Muscle of leg (tissue), 11 donors: ENCODE measurements around the gene SMO. TPM values are rescaled to one million over a fixed set of nuclear protein-coding genes. Genes with fewer than 3 reads are reported as not detected.
"Not testable (repeated sequence)": the region's sequence is repeated elsewhere in the genome, so short reads cannot be mapped to it uniquely, and the experiment has no call there.

Experiments used
- DNase-seq: peaks from one replicate; pipeline ENCODE4 v3.0.0; 2013
- H3K27ac ChIP-seq: one replicate; pipeline ENCODE4 v1.5.1; 2013; ENCODE audit warnings: mild to moderate bottlenecking, low read length, control low read depth
- H3K27me3 ChIP-seq: one replicate; pipeline ENCODE4 v1.6.1; 2013; ENCODE audit warnings: low read length; ENCODE audit not compliant: control insufficient read depth, insufficient read depth
- H3K36me3 ChIP-seq: one replicate; pipeline ENCODE4 v1.6.1; 2013; ENCODE audit warnings: low read length; ENCODE audit not compliant: control insufficient read depth, insufficient read depth
- H3K4me1 ChIP-seq: one replicate; pipeline ENCODE4 v1.6.1; 2013; ENCODE audit warnings: low read length; ENCODE audit not compliant: control insufficient read depth, insufficient read depth
- H3K4me3 ChIP-seq: one replicate; pipeline ENCODE4 v1.5.1; 2013; ENCODE audit warnings: low read length, control low read depth
- H3K9me3 ChIP-seq: replicated peaks from 2 replicates; pipeline ENCODE4 v1.6.1; 2013; ENCODE audit warnings: low read depth, low read length; ENCODE audit not compliant: control insufficient read depth
- WGBS: methylation state at CpG from one replicate; pipeline ENCODE4 v1.1.5; 2013; ENCODE audit warnings: missing lambda C conversion rate; ENCODE audit not compliant: insufficient coverage; 5-methylcytosine and 5-hydroxymethylcytosine counted together
- polyA plus RNA-seq, 8 donors: library from polyadenylated mRNA; unstranded; fragments of 120-200 nt; gene quantifications; one replicate each; pipeline versions ENCODE4 v1.2.1 to v1.2.3, GENCODE V29; 2013; ENCODE audit warnings: inconsistent platforms in 1 of 8, low replicate concordance in 1 of 8; ENCODE audit not compliant: insufficient read length in 8 of 8, insufficient read depth in 1 of 8
- total RNA-seq: library from RNA; stranded (reverse); fragments of 120-200 nt; gene quantifications from one replicate; pipeline ENCODE4 v1.2.4, GENCODE V29; 2013

The SMO gene
- total and polyA plus RNA-seq, 9 donors, result 35.9 to 63.6 (median 48.6) TPM

DNA sequence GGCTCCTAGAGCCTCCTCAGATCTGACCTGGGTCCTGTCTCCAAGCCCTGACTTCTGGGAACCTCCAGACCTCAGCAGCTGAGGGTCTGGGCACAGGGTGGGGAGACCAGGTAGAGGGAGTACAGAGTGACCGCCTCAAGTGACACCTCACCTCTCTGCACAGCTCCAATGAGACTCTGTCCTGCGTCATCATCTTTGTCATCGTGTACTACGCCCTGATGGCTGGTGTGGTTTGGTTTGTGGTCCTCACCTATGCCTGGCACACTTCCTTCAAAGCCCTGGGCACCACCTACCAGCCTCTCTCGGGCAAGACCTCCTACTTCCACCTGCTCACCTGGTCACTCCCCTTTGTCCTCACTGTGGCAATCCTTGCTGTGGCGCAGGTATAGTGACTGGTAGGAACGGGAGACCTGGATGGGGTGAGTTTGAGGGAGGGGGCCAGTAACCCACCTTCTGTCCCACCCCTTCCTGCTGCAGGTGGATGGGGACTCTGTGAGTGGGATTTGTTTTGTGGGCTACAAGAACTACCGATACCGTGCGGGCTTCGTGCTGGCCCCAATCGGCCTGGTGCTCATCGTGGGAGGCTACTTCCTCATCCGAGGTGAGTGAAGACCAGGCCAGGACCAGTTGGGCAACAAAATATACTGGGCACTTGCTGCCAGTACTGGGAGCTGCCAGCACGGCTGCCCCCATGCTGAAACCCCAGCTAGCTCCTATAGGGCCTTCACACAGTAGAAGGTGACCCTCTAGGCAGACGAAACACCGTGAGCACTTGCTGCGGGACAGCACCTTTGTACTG is 17.8 kb downstream of the SMO start:
- H3K4me3 ChIP-seq, result no peak overlapping the region
- H3K4me1 ChIP-seq, result peaks cover 3% of the 10 kb centered on the region
- no peaks in the 10 kb centered on the region for H3K9me3 ChIP-seq
- no peak overlapping the region for H3K27ac ChIP-seq
- WGBS, result 89% methylated on average over 8 of the region's 18 CpGs
- H3K27me3 ChIP-seq, result no peaks in the 10 kb centered on the region
- H3K36me3 ChIP-seq, result peaks cover 59% of the 10 kb centered on the region
- no peak for DNase-seq

DNA sequence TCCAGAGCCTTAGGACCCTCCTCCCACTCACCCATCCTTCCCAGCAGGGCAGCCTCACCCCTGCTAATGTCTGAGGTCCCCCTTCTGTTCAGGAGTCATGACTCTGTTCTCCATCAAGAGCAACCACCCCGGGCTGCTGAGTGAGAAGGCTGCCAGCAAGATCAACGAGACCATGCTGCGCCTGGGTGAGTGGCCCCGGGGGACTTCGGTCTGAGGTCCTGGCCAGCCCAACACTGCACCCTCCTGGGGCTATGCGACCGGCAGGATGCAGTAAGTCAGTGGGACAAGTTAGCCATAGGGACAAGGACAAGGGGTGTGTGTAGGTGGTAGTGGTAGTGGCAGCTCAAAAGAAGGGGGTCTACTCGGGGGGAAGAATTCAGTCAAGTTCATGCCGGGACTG is 20.2 kb downstream of the SMO start:
- Histone ChIP-seq H3K36me3 (peaks cover 72% of the 10 kb centered on the region), H3K27ac (no peak overlapping the region), H3K27me3 (no peaks in the 10 kb centered on the region), H3K9me3 (no peaks in the 10 kb centered on the region), H3K4me3 (no peak overlapping the region), H3K4me1 (peaks cover 3% of the 10 kb centered on the region)
- WGBS, result 71% methylated on average over 7 of the region's 9 CpGs
- DNase-seq, result no peak

DNA sequence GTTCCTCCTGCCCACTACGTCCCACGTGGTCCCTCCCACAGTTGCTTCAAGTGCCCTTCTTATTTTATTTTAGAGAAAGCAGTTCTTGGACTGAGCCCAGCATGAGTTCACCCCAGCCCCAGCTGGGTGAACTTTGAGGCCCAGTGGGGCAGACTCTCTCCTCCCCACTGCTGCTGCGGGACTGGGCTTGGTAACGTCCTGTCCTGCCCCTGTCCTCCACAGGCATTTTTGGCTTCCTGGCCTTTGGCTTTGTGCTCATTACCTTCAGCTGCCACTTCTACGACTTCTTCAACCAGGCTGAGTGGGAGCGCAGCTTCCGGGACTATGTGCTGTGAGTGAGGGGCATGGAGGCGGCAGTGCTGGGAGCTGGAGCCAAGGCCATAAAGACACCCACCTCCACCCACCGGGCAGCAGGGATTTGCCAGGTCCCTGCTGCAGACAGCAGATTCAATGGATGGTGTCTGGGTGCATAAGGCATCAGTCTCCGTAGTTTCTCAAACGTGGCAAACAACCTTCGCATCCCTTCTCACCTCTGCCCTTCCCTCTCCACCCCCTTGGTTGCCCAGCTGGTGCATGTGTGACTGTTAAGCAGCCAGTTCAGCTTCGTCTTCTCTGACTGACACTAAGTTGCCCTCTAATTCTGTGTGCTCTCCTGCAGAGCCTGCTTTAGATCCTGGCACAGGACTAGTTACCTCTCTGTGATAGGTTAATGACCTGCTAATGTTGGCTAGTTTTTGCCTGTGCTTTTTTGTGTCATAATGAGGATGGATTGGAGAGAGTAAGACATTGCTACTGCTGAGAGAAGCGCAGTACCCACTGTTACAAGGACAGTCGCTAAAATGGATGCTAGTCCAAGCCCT is 20.9 kb downstream of the SMO start:
- H3K27me3 ChIP-seq, result no peaks in the 10 kb centered on the region
- no peak overlapping the region for H3K4me3 ChIP-seq
- H3K4me1 ChIP-seq, result peaks cover 3% of the 10 kb centered on the region
- no peak for DNase-seq
- WGBS, result 77% methylated on average over 6 of the region's 15 CpGs
- H3K27ac ChIP-seq, result no peak overlapping the region
- H3K36me3 ChIP-seq, result peaks cover 72% of the 10 kb centered on the region
- no peaks in the 10 kb centered on the region for H3K9me3 ChIP-seq

DNA sequence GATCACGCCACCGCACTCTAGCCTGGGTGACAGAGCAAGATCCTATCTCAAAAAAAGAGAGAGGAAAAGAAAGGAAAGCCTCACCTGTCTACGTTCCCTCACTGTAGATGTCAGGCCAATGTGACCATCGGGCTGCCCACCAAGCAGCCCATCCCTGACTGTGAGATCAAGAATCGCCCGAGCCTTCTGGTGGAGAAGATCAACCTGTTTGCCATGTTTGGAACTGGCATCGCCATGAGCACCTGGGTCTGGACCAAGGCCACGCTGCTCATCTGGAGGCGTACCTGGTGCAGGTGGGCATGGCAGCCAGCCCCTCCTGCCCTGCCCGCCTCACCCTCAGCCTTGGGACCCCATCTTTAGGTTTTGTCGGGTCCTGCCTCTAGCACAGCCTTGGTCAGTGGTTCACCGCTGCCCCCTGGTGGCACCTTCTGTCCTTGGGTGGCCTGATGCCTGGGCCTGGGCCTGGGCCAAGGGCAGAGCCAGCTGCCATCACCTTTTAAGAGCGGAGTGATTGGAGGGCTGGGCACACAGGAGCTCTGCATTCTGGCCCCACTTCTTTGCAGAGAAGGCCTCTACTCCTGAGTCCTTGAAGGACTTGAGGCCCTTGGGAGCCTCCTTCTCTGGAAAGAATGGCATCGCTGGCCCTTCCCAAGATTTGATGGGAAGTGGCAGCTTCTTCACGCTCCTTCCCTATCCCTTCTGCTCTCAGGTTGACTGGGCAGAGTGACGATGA is 22.0 kb downstream of the SMO start:
- Histone ChIP-seq H3K4me1 (peaks cover 3% of the 10 kb centered on the region), H3K27me3 (no peaks in the 10 kb centered on the region), H3K27ac (no peak overlapping the region), H3K4me3 (no peak overlapping the region), H3K9me3 (no peaks in the 10 kb centered on the region), H3K36me3 (peaks cover 66% of the 10 kb centered on the region)
- peak; percentile 71 for DNase-seq
- 76% methylated on average over 16 of the region's 16 CpGs for WGBS

DNA sequence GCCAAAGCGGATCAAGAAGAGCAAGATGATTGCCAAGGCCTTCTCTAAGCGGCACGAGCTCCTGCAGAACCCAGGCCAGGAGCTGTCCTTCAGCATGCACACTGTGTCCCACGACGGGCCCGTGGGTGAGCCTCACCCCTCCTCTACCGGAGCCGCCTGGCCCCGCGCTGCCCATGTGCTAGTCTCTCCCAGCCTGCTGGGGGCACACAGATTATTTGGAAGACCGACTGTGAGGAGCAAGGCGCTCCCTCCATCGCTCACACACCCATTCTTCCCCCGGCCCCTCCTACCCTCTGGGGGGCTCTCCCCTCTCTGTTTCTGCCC is 22.5 kb downstream of the SMO start:
- no peaks in the 10 kb centered on the region for H3K9me3 ChIP-seq
- H3K4me3 ChIP-seq, result no peak overlapping the region
- no peak for DNase-seq
- H3K4me1 ChIP-seq, result peaks cover 3% of the 10 kb centered on the region
- H3K36me3 ChIP-seq, result peaks cover 61% of the 10 kb centered on the region
- no peaks in the 10 kb centered on the region for H3K27me3 ChIP-seq
- 92% methylated on average over 9 of the region's 14 CpGs for WGBS
- H3K27ac ChIP-seq, result no peak overlapping the region

DNA sequence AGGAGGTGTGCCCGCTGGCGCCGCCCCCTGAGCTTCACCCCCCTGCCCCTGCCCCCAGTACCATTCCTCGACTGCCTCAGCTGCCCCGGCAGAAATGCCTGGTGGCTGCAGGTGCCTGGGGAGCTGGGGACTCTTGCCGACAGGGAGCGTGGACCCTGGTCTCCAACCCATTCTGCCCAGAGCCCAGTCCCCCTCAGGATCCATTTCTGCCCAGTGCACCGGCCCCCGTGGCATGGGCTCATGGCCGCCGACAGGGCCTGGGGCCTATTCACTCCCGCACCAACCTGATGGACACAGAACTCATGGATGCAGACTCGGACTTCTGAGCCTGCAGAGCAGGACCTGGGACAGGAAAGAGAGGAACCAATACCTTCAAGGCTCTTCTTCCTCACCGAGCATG is 23.7 kb downstream of the SMO start:
- no peak overlapping the region for H3K4me3 ChIP-seq
- H3K9me3 ChIP-seq, result no peaks in the 10 kb centered on the region
- WGBS, result 87% methylated on average over 9 of the region's 14 CpGs
- H3K4me1 ChIP-seq, result peaks cover 3% of the 10 kb centered on the region
- H3K36me3 ChIP-seq, result peaks cover 52% of the 10 kb centered on the region
- no peak overlapping the region for H3K27ac ChIP-seq
- no peak for DNase-seq
- H3K27me3 ChIP-seq, result no peaks in the 10 kb centered on the region

DNA sequence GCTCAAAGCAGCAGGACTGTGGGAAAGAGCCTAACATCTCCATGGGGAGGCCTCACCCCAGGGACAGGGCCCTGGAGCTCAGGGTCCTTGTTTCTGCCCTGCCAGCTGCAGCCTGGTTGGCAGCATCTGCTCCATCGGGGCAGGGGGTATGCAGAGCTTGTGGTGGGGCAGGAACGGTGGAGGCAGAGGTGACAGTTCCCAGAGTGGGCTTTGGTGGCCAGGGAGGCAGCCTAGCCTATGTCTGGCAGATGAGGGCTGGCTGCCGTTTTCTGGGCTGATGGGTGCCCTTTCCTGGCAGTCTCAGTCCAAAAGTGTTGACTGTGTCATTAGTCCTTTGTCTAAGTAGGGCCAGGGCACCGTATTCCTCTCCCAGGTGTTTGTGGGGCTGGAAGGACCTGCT is 24.2 kb downstream of the SMO start:
- H3K4me3 ChIP-seq, result no peak overlapping the region
- DNase-seq, result no peak
- 63% methylated on average over 3 of the region's 4 CpGs for WGBS
- H3K9me3 ChIP-seq, result no peaks in the 10 kb centered on the region
- H3K4me1 ChIP-seq, result peaks cover 3% of the 10 kb centered on the region
- no peak overlapping the region for H3K27ac ChIP-seq
- H3K36me3 ChIP-seq, result peaks cover 47% of the 10 kb centered on the region
- H3K27me3 ChIP-seq, result no peaks in the 10 kb centered on the region

DNA sequence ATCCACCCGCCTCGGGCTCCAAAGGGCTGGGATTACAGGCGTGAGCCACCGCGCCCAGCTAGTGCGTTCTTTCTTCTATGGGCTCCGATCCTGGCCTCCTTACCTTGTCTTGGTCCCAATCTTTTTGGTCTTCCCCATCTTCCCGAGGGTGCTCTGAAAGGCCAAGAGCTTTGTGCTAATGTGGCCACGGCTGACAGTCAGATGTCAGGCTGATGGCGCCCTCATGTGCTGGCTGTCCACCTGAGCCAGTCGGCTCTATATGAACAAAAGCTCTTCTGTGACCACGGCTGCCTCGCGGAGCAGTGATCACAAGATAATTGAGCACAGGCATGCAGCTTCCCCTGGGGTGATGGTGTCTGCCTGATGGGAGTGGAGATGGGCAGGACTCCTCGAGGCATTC is 25.4 kb downstream of the SMO start:
- Histone ChIP-seq H3K36me3 (peaks cover 38% of the 10 kb centered on the region), H3K4me3 (no peak overlapping the region), H3K9me3 (no peaks in the 10 kb centered on the region), H3K4me1 (peaks cover 7% of the 10 kb centered on the region), H3K27ac (no peak overlapping the region), H3K27me3 (no peaks in the 10 kb centered on the region)
- WGBS, result 55% methylated on average over 14 of the region's 15 CpGs
- DNase-seq, result peak; percentile 55

DNA sequence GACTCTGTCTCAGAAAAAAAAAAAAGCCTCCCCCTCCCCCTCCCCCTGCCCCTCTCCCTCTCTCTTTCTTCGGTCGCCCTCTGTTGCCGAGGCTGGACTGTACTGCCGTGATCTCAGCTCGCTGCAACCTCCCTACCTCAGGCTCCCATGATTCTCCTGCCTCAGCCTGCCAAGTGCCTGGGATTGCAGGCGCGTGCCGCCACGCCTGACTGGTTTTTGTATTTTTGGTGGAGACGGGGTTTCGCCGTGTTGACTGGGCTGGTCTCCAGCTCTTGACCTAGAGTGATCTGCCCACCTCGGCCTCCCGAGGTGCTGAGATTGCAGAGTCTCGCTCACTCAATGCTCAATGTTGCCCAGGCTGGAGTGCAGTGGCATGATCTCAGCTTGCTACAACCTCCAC is 27.3 kb downstream of the SMO start:
- H3K27ac ChIP-seq, DNase-seq, H3K9me3 ChIP-seq, H3K4me1 ChIP-seq, H3K27me3 ChIP-seq, H3K4me3 ChIP-seq: not testable (repeated sequence)
- H3K36me3 ChIP-seq, result peaks cover 26% of the 10 kb centered on the region
- 100% methylated on average over 6 of the region's 15 CpGs for WGBS

DNA sequence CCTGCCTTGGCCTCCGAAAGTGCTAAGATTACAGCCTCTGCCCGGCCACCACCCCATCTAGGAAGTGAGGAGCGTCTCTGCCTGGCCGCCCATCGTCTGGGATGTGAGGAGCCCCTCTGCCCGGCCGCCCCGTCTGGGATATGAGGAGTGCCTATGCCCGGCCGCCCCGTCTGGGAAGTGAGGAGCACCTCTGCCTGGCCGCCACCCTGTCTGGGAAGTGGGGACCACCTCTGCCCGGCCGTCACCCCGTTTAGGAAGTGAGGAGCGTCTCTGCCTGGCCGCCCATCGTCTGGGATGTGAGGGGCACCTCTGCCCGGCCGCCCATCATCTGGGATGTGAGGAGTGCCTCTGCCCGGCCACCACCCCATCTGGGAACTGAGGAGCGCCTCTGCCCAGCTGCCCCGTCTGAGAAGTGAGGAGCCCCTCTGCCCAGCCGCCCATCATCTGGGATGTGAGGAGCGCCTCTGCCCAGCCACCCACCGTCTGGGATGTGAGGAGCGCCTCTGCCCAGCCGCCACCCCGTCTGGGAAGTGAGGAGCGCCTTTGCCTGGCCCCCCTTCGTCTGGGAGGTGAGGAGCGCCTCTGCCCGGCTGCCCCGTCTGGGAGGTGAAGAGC is 27.8 kb downstream of the SMO start:
- not testable (repeated sequence) for H3K27ac ChIP-seq, H3K4me3 ChIP-seq, H3K27me3 ChIP-seq, DNase-seq, H3K9me3 ChIP-seq, H3K4me1 ChIP-seq
- H3K36me3 ChIP-seq, result peaks cover 21% of the 10 kb centered on the region
- WGBS, result 98% methylated on average over 28 of the region's 34 CpGs
